Lung (tissue), 12 donors: Measurements from ENCODE around the gene WRNIP1. TPM values are rescaled to one million over a fixed set of nuclear protein-coding genes. Genes with fewer than 3 reads are reported as not detected.

Experiments
- ATAC-seq: fragments of 200-7000 bp; cut with Tn5 transposase; one replicate; pipeline ENCODE4 v1.9.1; 2020; ENCODE audit warnings: moderate number of reproducible peaks; ENCODE audit not compliant: insufficient read depth, low FRiP score
- DNase-seq, 3 donors: peaks; one replicate each; pipeline ENCODE4 v3.0.0-alpha.2; 2013 to 2017
- H3K27ac ChIP-seq, 2 donors: one replicate each; pipeline ENCODE4 v1.5.1; 2013; ENCODE audit warnings: mild to moderate bottlenecking in 2 of 2, moderate library complexity in 2 of 2, control low read depth in 1 of 2, inconsistent platforms in 1 of 2, low read depth in 1 of 2, low read length in 1 of 2
- H3K27me3 ChIP-seq, 3 donors: one replicate each; pipeline ENCODE4 v1.5.1; 2013; ENCODE audit warnings: low read length in 2 of 3; ENCODE audit not compliant: control insufficient read depth in 3 of 3, insufficient read depth in 3 of 3
- H3K36me3 ChIP-seq, 4 donors: one replicate each; pipeline ENCODE4 v1.5.1; 2013; ENCODE audit warnings: low read length in 4 of 4, mild to moderate bottlenecking in 1 of 4, moderate library complexity in 1 of 4; ENCODE audit not compliant: control insufficient read depth in 4 of 4, insufficient read depth in 4 of 4
- H3K4me1 ChIP-seq, 5 donors: one replicate each; pipeline ENCODE4 v1.5.1; 2013; ENCODE audit warnings: low read length in 5 of 5, mild to moderate bottlenecking in 2 of 5, moderate library complexity in 1 of 5; ENCODE audit not compliant: control insufficient read depth in 5 of 5, insufficient read depth in 5 of 5
- H3K4me3 ChIP-seq: one replicate; pipeline ENCODE4 v1.5.1; 2013; ENCODE audit warnings: mild to moderate bottlenecking, control low read depth, moderate library complexity
- H3K9ac ChIP-seq, 2 donors: one replicate each; pipeline ENCODE4 v1.5.1; 2013; ENCODE audit warnings: low read length in 2 of 2, control low read depth in 1 of 2; ENCODE audit not compliant: insufficient read depth in 1 of 2
- H3K9me3 ChIP-seq, 4 donors: one replicate each; pipeline ENCODE4 v1.5.1; 2013; ENCODE audit warnings: low read length in 3 of 4, mild to moderate bottlenecking in 1 of 4, moderate library complexity in 1 of 4; ENCODE audit not compliant: control insufficient read depth in 4 of 4, insufficient read depth in 3 of 4
- WGBS, 2 donors: extraction: QIAGEN DNeasy Blood & Tissue Kit; methylation state at CpG; one replicate each; pipeline ENCODE4 v1.1.7; 2013; 5-methylcytosine and 5-hydroxymethylcytosine counted together
- polyA plus RNA-seq, 2 donors: library from polyadenylated mRNA; stranded (reverse); fragments of 200-250 nt; gene quantifications; one replicate each; pipeline ENCODE4 v1.2.1, GENCODE V29; 2013
- total RNA-seq, 2 donors: library from RNA; depleted of rRNA in 1 of 2; stranded (reverse); fragments of >200 nt in 1 of 2; gene quantifications; one replicate each; pipeline ENCODE4 v1.2.1, GENCODE V29; 2014 to 2021
- TF ChIP-seq, protein P1 (sequence below): IDR thresholded peaks from 2 replicates; pipeline ENCODE4 v1.5.1; 2012; ENCODE audit warnings: mild to moderate bottlenecking; ENCODE audit errors: control extremely low read depth, extremely low read depth
- donor health status: control.
- donor health status: control.
- donor health status: Bipolar disorder and iron deficiency.
- donor health status: healthy.
- donor health status: DM: yes; HTN: yes; CAD: no.

The WRNIP1 gene
- total and polyA plus RNA-seq, 4 donors = 36.8 to 56.0 (median 42.7) TPM

DNA sequence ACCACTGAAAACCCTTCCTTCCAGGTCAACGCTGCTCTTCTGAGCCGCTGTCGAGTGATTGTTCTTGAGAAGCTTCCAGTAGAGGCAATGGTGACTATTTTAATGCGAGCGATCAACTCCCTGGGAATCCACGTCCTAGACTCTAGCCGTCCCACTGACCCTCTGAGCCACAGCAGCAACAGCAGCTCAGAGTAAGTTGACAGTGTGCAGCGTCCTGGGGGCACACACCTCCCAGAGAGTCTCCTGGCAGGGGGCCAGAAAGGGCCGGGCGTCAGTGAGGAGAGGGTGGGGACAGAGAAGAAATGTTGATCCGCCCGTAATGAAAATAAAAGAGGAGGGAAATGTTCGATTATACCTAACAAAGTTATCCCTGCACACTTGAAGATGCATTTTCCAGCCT is 5.0 kb downstream of the WRNIP1 start:
- TF ChIP-seq, protein P1, sequence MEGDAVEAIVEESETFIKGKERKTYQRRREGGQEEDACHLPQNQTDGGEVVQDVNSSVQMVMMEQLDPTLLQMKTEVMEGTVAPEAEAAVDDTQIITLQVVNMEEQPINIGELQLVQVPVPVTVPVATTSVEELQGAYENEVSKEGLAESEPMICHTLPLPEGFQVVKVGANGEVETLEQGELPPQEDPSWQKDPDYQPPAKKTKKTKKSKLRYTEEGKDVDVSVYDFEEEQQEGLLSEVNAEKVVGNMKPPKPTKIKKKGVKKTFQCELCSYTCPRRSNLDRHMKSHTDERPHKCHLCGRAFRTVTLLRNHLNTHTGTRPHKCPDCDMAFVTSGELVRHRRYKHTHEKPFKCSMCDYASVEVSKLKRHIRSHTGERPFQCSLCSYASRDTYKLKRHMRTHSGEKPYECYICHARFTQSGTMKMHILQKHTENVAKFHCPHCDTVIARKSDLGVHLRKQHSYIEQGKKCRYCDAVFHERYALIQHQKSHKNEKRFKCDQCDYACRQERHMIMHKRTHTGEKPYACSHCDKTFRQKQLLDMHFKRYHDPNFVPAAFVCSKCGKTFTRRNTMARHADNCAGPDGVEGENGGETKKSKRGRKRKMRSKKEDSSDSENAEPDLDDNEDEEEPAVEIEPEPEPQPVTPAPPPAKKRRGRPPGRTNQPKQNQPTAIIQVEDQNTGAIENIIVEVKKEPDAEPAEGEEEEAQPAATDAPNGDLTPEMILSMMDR = no peak
- H3K27ac ChIP-seq = peak overlapping the region; percentile 40 to 56
- ATAC-seq (no peak), DNase-seq (peak in 2 of 3 donors; percentile 56 to 63)
- H3K27me3 ChIP-seq = no peaks in the 10 kb centered on the region
- H3K4me3 ChIP-seq = no peak overlapping the region
- WGBS, 2 donors = 27 to 35% methylated on average over 13 of the region's 13 CpGs
- H3K36me3 ChIP-seq = peaks cover 2 to 19% (median 14%) of the 10 kb centered on the region in 4 donors
- H3K4me1 ChIP-seq = peaks cover 10 to 42% (median 16%) of the 10 kb centered on the region in 5 donors
- H3K9ac ChIP-seq = no peak overlapping the region
- no peaks in the 10 kb centered on the region for H3K9me3 ChIP-seq

DNA sequence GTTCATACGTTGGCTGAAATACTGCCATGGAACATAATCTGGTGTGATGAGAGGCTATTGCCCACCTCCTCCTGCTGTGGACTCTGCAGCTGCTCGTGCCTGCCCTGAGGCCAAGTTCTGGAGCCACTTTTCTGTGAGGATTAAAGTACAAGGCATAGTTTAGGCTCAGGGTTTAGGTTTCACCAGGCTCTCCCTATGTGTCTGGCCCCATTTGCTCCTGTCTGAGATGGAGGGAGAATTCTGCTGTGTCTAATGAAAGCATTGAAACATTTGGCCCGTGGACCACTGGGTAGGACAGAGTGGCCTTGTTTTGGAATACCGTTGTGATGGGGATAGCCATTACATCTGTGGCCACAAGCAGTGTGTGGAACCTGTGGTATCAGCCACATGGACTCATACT is 5.9 kb downstream of the WRNIP1 start:
- 90 to 95% methylated on average over 4 of the region's 4 CpGs for WGBS, 2 donors
- no peak overlapping the region for H3K9ac ChIP-seq
- H3K36me3 ChIP-seq = peaks cover 2 to 20% (median 15%) of the 10 kb centered on the region in 4 donors
- no peaks in the 10 kb centered on the region for H3K9me3 ChIP-seq
- no peak overlapping the region for H3K4me3 ChIP-seq
- peaks cover 11 to 42% (median 16%) of the 10 kb centered on the region in 5 donors for H3K4me1 ChIP-seq
- ATAC-seq (no peak), DNase-seq (no peak)
- TF ChIP-seq, protein P1 = no peak
- H3K27me3 ChIP-seq = no peaks in the 10 kb centered on the region
- no peak overlapping the region for H3K27ac ChIP-seq

DNA sequence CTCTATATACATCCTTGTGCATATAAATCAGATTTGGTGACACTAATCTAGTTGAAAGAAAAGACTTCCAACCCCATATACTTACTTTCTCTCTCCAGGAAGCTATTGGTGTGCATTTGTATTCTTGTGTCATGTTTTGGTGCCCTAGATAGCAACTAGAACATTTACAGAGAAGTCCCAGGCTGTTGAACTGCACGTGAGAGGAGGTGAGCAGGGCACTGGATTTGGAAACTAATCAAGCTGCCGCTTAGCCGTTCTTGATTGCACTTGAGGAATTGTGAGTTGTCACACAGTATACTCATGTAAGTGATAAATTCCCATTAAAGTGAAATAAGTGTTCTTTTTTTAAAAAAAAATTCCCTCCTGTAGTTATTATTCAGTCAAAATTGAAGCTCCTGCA is 7.6 kb downstream of the WRNIP1 start:
- WGBS, 2 donors = 71 to 85% methylated on average over 3 of the region's 3 CpGs
- Histone ChIP-seq H3K4me3 (no peak overlapping the region), H3K36me3 (peaks cover 2 to 24% (median 16%) of the 10 kb centered on the region in 4 donors), H3K9ac (no peak overlapping the region), H3K4me1 (peaks cover 10 to 31% (median 11%) of the 10 kb centered on the region in 5 donors), H3K9me3 (no peaks in the 10 kb centered on the region), H3K27me3 (no peaks in the 10 kb centered on the region), H3K27ac (no peak overlapping the region)
- ATAC-seq (no peak), DNase-seq (no peak)
- TF ChIP-seq, protein P1 = no peak

DNA sequence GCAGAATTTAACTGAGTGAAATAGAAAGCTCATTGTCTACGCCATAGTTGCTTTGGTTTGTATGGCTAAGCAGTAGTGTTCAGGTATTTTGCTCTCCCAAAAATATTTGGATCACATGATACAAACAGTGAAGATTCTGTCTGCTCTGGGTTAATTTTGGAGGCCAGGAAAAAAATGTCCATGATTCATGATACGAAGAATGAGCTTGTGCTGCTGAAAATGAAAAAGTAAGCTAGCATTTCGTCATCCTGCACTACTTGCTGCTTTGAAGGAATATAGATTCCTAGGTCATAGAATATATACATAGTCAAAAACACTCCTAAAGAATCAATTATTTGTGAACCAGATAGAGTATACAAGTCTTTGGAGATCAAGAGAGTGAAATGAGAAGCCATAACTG is 8.3 kb downstream of the WRNIP1 start:
- DNase-seq = no peak
- ATAC-seq = no peak
- Histone ChIP-seq H3K4me1 (peaks cover 4 to 25% (median 11%) of the 10 kb centered on the region in 5 donors), H3K4me3 (no peak overlapping the region), H3K9ac (no peak overlapping the region), H3K36me3 (peaks cover 2 to 24% (median 17%) of the 10 kb centered on the region in 4 donors), H3K27me3 (no peaks in the 10 kb centered on the region), H3K27ac (no peak overlapping the region), H3K9me3 (no peaks in the 10 kb centered on the region)
- WGBS, 2 donors = 79% methylated on average over 3 of the region's 3 CpGs
- TF ChIP-seq, protein P1 = no peak
